PC-9 (cell line): Measurements from ENCODE around the gene FGD6. TPM values are rescaled to one million over a fixed set of nuclear protein-coding genes. Genes with fewer than 3 reads are reported as not detected.

Experiments used
- BruUV-seq: library from RNA; stranded (reverse); fragments of 400-500 nt; replicated peaks from 2 replicates; lab custom pipeline; 2021; lab: Mats Ljungman, UMichigan
- CTCF ChIA-PET: fragments of 300-600 bp; sonication (Branson Sonifier 250); formaldehyde crosslinking; loops from one replicate; lab custom pipeline; 2022; ENCODE audit warnings: antibody characterized with exemption; lab: Charles Lee
- POLR2A ChIA-PET: fragments of 300-600 bp; sonication (Branson Sonifier 250); formaldehyde crosslinking; loops from one replicate; lab custom pipeline; 2022; ENCODE audit warnings: antibody characterized with exemption; ENCODE audit not compliant: unreplicated experiment; lab: Charles Lee
- DNase-seq, 2 experiments: peaks; one replicate each; pipeline versions ENCODE4 v3.0.0 to v3.0.0-alpha.2; 2015 to 2022; ENCODE audit warnings: mixed read lengths in 1 of 2
- H2AFZ ChIP-seq: fragments of 200-600 bp; sonication (generic); 2 replicates; pipeline ENCODE4 v1.8.1; 2017; ENCODE audit warnings: antibody characterized with exemption
- H3F3A ChIP-seq: fragments of 200-600 bp; sonication (generic); 2 replicates; pipeline ENCODE4 v1.8.1; 2017; ENCODE audit warnings: antibody characterized with exemption, mild to moderate bottlenecking, low read depth; ENCODE audit not compliant: insufficient read depth
- H3K27ac ChIP-seq: fragments of 200-600 bp; sonication (generic); 2 replicates; pipeline ENCODE4 v1.6.1; 2016; ENCODE audit warnings: mixed run types
- H3K27me3 ChIP-seq: fragments of 200-600 bp; sonication (generic); 2 replicates; pipeline ENCODE4 v1.6.1; 2016; ENCODE audit warnings: low read depth, mixed run types; ENCODE audit not compliant: insufficient read depth
- H3K36me3 ChIP-seq: fragments of 200-600 bp; sonication (generic); 2 replicates; pipeline ENCODE4 v1.6.1; 2016; ENCODE audit warnings: low read depth, mixed run types
- H3K4me1 ChIP-seq: fragments of 200-600 bp; sonication (generic); replicated peaks from 2 replicates; pipeline ENCODE4 v1.6.1; 2016; ENCODE audit warnings: mixed run types; ENCODE audit not compliant: insufficient read depth
- H3K4me2 ChIP-seq: fragments of 200-600 bp; sonication (generic); 2 replicates; pipeline ENCODE4 v1.6.1; 2017; ENCODE audit warnings: mixed run types
- H3K4me3 ChIP-seq: fragments of 200-600 bp; sonication (generic); 2 replicates; pipeline ENCODE4 v1.6.1; 2016; ENCODE audit warnings: mixed run types
- H3K79me2 ChIP-seq: fragments of 200-600 bp; sonication (generic); 2 replicates; pipeline ENCODE4 v1.6.1; 2017; ENCODE audit warnings: low read depth, mixed run types
- H3K9me2 ChIP-seq: fragments of 200-600 bp; sonication (generic); 2 replicates; pipeline ENCODE4 v1.8.1; 2017; ENCODE audit warnings: mild to moderate bottlenecking; ENCODE audit not compliant: insufficient read depth
- H3K9me3 ChIP-seq: fragments of 200-600 bp; sonication (generic); 2 replicates; pipeline ENCODE4 v1.8.1; 2016; ENCODE audit warnings: low read depth; ENCODE audit not compliant: insufficient read depth
- H4K20me1 ChIP-seq: fragments of 200-600 bp; sonication (generic); 2 replicates; pipeline ENCODE4 v1.8.1; 2017; ENCODE audit not compliant: insufficient read depth
- CTCF ChIP-seq: fragments of 200-600 bp; sonication (generic); conservative IDR thresholded peaks from 2 replicates; pipeline ENCODE4 v1.6.1; 2017; ENCODE audit warnings: mixed run types, antibody characterized with exemption, mild to moderate bottlenecking, moderate library complexity
- EZH2 ChIP-seq: fragments of 200-600 bp; sonication (generic); IDR thresholded peaks from 2 replicates; pipeline ENCODE4 v1.8.0; 2017; ENCODE audit warnings: antibody characterized with exemption, low read depth
- intact Hi-C: fragments of 100-400 bp; cut with micrococcal nuclease; formaldehyde crosslinking; loops from one replicate; pipeline ENCODE4 v1.10.0; 2022; ENCODE audit not compliant: unreplicated experiment
- total RNA-seq: library from RNA; stranded (reverse); gene quantifications from 2 replicates; pipeline ENCODE4 v1.2.3, GENCODE V29; 2021

FGD6 gene
- total RNA-seq, 1 experiment from 2014 or later: 22.0 TPM

- intact Hi-C loops: no loop called here
- Histone ChIP-seq H3K9me3 (no peaks in the 10 kb centered on the region), H3K79me2 (no peaks in the 10 kb centered on the region), H3F3A (no peaks in the 10 kb centered on the region; the same call in none of the 2 replicates), H3K4me1 (0 out of 2 replicates have a peak, but pooled peaks cover 6% of the 10 kb centered on the region), H3K4me3 (no peak overlapping the region), H3K9me2 (no peaks in the 10 kb centered on the region; the same call in 1 of the 2 replicates), H3K27ac (peak overlapping the region; percentile 1; the same call in 1 of the 2 replicates), H4K20me1 (no peaks in the 10 kb centered on the region), H2AFZ (no peak overlapping the region), H3K4me2 (no peak overlapping the region), H3K27me3 (no peaks in the 10 kb centered on the region), H3K36me3 (peaks cover 8% of the 10 kb centered on the region; the same call in 1 of the 2 replicates)
- POLR2A ChIA-PET: no interaction called here
- TF ChIP-seq EZH2 (no peak), CTCF (no peak)
- CTCF ChIA-PET: interaction anchor here (0.6 kb wide), 1 partner anchor 102 kb away, joined by 7 read pairs; no protein-coding TSS in a partner anchor
- no TSS peak for BruUV-seq
- no peak for DNase-seq
These were observed 133.3 kb downstream of the FGD6 start for GRCh38 chr12:95083938-95084337.

GRCh38 chr12:95083471-95083870, 133.8 kb downstream of the FGD6 start:
- no peaks in the 10 kb centered on the region for H4K20me1 ChIP-seq
- POLR2A ChIA-PET: no interaction called here
- H3K4me3 ChIP-seq: no peak overlapping the region
- H3K27ac ChIP-seq: peak overlapping the region; percentile 1; the same call in 1 of the 2 replicates
- no peaks in the 10 kb centered on the region for H3K9me3 ChIP-seq
- no peak overlapping the region for H3K4me2 ChIP-seq
- TF ChIP-seq CTCF (no peak), EZH2 (no peak)
- intact Hi-C loops: no loop called here
- H3F3A ChIP-seq: no peaks in the 10 kb centered on the region; the same call in none of the 2 replicates
- H3K27me3 ChIP-seq: no peaks in the 10 kb centered on the region
- 0 out of 2 replicates have a peak, but pooled peaks cover 6% of the 10 kb centered on the region for H3K4me1 ChIP-seq
- H3K79me2 ChIP-seq: no peaks in the 10 kb centered on the region
- BruUV-seq: no TSS peak
- H3K9me2 ChIP-seq: no peaks in the 10 kb centered on the region; the same call in 1 of the 2 replicates
- CTCF ChIA-PET: interaction anchor here (0.6 kb wide), 1 partner anchor 102 kb away, joined by 7 read pairs; no protein-coding TSS in a partner anchor
- no peak overlapping the region for H2AFZ ChIP-seq
- DNase-seq: no peak
- peaks cover 8% of the 10 kb centered on the region; the same call in 1 of the 2 replicates for H3K36me3 ChIP-seq

GRCh38 chr12:95077341-95077740, 139.9 kb downstream of the FGD6 start:
- no TSS peak for BruUV-seq
- Histone ChIP-seq H3K27me3 (no peaks in the 10 kb centered on the region), H4K20me1 (no peaks in the 10 kb centered on the region), H3K36me3 (no peaks in the 10 kb centered on the region), H2AFZ (no peak overlapping the region), H3F3A (peaks cover 10% of the 10 kb centered on the region), H3K9me2 (no peaks in the 10 kb centered on the region; the same call in 1 of the 2 replicates), H3K27ac (no peak overlapping the region), H3K4me2 (no peak overlapping the region), H3K9me3 (no peaks in the 10 kb centered on the region), H3K4me3 (no peak overlapping the region), H3K4me1 (no peaks in the 10 kb centered on the region), H3K79me2 (peaks cover 10% of the 10 kb centered on the region)
- TF ChIP-seq EZH2 (no peak), CTCF (no peak)
- ChIA-PET CTCF (no interaction called here), POLR2A (no interaction called here)
- DNase-seq: no peak
- intact Hi-C loops: loop anchor here (10.0 kb wide), 2 partner anchors 397 to 457 kb away; partner anchors contain the start of gene METAP2
